Testis (tissue), 3 donors: ENCODE measurements around the gene PRMT7. TPM values are rescaled to one million over a fixed set of nuclear protein-coding genes. Genes with fewer than 3 reads are reported as not detected.

Source experiments
- DNase-seq: peaks from one replicate; pipeline ENCODE4 v3.0.0-alpha.2; 2019
- H3K27ac ChIP-seq, 2 donors: fragments of 200-600 bp; sonication (generic); one replicate each; pipeline ENCODE4 v1.5.1; 2019
- H3K27me3 ChIP-seq: fragments of 200-600 bp; sonication (generic); one replicate; pipeline ENCODE4 v1.5.1; 2019
- H3K36me3 ChIP-seq: fragments of 200-600 bp; sonication (generic); one replicate; pipeline ENCODE4 v1.5.1; 2017; ENCODE audit warnings: low read depth; ENCODE audit errors: missing control alignments
- H3K4me1 ChIP-seq: fragments of 200-600 bp; sonication (generic); one replicate; pipeline ENCODE4 v1.5.1; 2019
- H3K4me3 ChIP-seq, 2 donors: fragments of 200-600 bp; sonication (generic); one replicate each; pipeline ENCODE4 v1.5.1; 2017 to 2019
- H3K9me3 ChIP-seq: fragments of 200-600 bp; sonication (generic); one replicate; pipeline ENCODE4 v1.5.1; 2017
- POLR2A ChIP-seq: fragments of 450-650 bp; IDR thresholded peaks from one replicate; pipeline ENCODE4 v1.6.1; 2017; ENCODE audit warnings: antibody characterized with exemption, mild to moderate bottlenecking, moderate library complexity
- whole genome bisulfite sequencing, 2 donors: methylation state at CpG; one replicate each; pipeline ENCODE4 v1.1.5; 2018; 5-methylcytosine and 5-hydroxymethylcytosine counted together
- intact Hi-C: fragments of 100-400 bp; cut with DNase I; formaldehyde crosslinking; loops from one replicate; pipeline ENCODE4 v1.15.1; 2023; ENCODE audit warnings: low total_unique reads
- polyA plus RNA-seq: library from polyadenylated mRNA; stranded (reverse); fragments of 350-450 nt; fragmentation: Illumina TruSeq; extraction: RNeasy Lipid Tissue Mini Kit (QIAGEN cat#74804); gene quantifications from one replicate; pipeline ENCODE4 v1.2.3, GENCODE V29; 2014; ENCODE audit warnings: low read depth, low replicate concordance; ENCODE audit not compliant: insufficient read depth
- total RNA-seq, 2 donors: library from RNA; depleted of rRNA; stranded (reverse); fragments of >200 nt; gene quantifications; one replicate each; pipeline ENCODE4 v1.2.3, GENCODE V29; 2016
- TF ChIP-seq, protein P1 (sequence below), 3 experiments: fragments of 450-650 bp in 2 of 3; fragments of 200-600 bp in 1 of 3; sonication (generic) in 1 of 3; IDR thresholded peaks; one replicate each; pipeline ENCODE4 v1.5.1; 2016 to 2019; ENCODE audit warnings: antibody characterized with exemption in 3 of 3, mild to moderate bottlenecking in 2 of 3, moderate library complexity in 1 of 3

The PRMT7 gene
- total and polyA plus RNA-seq, 3 donors from 2014 or later: 47.9 to 111 (median 99.3) TPM

- H3K27me3 ChIP-seq: no peaks in the 10 kb centered on the region
- H3K4me3 ChIP-seq: no peak overlapping the region
- H3K9me3 ChIP-seq: no peaks in the 10 kb centered on the region
- intact Hi-C loops: no loop called here
- TF ChIP-seq, protein P1, sequence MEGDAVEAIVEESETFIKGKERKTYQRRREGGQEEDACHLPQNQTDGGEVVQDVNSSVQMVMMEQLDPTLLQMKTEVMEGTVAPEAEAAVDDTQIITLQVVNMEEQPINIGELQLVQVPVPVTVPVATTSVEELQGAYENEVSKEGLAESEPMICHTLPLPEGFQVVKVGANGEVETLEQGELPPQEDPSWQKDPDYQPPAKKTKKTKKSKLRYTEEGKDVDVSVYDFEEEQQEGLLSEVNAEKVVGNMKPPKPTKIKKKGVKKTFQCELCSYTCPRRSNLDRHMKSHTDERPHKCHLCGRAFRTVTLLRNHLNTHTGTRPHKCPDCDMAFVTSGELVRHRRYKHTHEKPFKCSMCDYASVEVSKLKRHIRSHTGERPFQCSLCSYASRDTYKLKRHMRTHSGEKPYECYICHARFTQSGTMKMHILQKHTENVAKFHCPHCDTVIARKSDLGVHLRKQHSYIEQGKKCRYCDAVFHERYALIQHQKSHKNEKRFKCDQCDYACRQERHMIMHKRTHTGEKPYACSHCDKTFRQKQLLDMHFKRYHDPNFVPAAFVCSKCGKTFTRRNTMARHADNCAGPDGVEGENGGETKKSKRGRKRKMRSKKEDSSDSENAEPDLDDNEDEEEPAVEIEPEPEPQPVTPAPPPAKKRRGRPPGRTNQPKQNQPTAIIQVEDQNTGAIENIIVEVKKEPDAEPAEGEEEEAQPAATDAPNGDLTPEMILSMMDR (IDR thresholded peaks at IDR 0.05): no peak
- no peak for TF ChIP-seq POLR2A
- H3K27ac ChIP-seq: no peak overlapping the region
- no peak for DNase-seq
- no peaks in the 10 kb centered on the region for H3K36me3 ChIP-seq
- WGBS, 2 donors: 66 to 90% methylated on average over 3 to 4 of the region's 4 CpGs
- H3K4me1 ChIP-seq: peaks cover 17% of the 10 kb centered on the region
Observed at GRCh38 chr16:68289621-68290329, 21.0 kb upstream of the PRMT7 start.

- H3K27me3 ChIP-seq: no peaks in the 10 kb centered on the region
- 76 to 85% methylated on average over 6 of the region's 6 CpGs for WGBS, 2 donors
- H3K9me3 ChIP-seq: no peaks in the 10 kb centered on the region
- no peak for DNase-seq
- H3K36me3 ChIP-seq: no peaks in the 10 kb centered on the region
- TF ChIP-seq, protein P1 (IDR thresholded peaks at IDR 0.05): no peak
- no peak for TF ChIP-seq POLR2A
- no peak overlapping the region for H3K27ac ChIP-seq
- intact Hi-C loops: no loop called here
- no peak overlapping the region for H3K4me3 ChIP-seq
- H3K4me1 ChIP-seq: peaks cover 11% of the 10 kb centered on the region
Observed at GRCh38 chr16:68290450-68290849, 20.4 kb upstream of the PRMT7 start.

DNA sequence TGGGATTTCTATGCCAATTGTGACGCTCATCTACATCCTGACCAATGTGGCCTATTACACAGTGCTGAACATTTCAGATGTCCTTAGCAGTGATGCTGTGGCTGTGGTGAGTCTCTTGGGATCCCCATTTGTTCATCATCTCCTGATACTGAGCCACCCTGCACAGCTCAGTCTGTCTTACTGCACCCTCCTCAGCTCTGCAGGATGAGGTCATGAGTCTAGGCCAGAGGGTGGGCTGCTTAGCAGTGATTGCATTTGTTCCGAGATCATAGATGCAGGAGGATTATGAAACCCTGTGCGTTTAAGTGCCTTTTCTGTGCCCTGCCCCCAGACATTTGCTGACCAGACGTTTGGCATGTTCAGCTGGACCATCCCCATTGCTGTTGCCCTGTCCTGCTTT is 19.6 kb upstream of the PRMT7 start:
- TF ChIP-seq POLR2A: no peak
- TF ChIP-seq, protein P1 (IDR thresholded peaks at IDR 0.05): no peak
- Histone ChIP-seq H3K9me3 (no peaks in the 10 kb centered on the region), H3K27me3 (no peaks in the 10 kb centered on the region), H3K4me1 (peaks cover 8% of the 10 kb centered on the region), H3K4me3 (no peak overlapping the region), H3K36me3 (no peaks in the 10 kb centered on the region), H3K27ac (no peak overlapping the region)
- no peak for DNase-seq
- intact Hi-C loops: no loop called here
- WGBS, 2 donors: 92 to 97% methylated on average over 3 to 4 of the region's 4 CpGs

DNA sequence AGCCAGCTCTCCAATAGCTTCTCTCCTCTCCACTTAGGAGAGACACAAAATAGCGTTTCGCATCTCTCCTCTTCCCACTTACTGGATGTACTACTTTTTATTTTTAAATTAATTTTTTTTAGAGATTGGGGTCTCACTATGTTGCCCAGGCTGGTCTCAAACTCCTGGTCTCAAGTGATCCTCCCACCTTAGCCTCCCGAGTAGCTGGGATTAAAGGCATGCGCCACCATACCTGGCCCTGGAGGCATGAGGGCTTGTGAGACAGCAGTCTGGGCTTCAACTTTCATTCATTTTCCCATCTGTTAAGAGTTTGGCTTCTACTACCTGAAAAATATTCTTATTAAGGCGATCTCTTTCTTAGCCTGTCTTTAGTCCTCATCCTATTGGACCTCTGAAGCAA is 18.4 kb upstream of the PRMT7 start:
- no peaks in the 10 kb centered on the region for H3K27me3 ChIP-seq
- no peak for DNase-seq
- H3K36me3 ChIP-seq: no peaks in the 10 kb centered on the region
- no peaks in the 10 kb centered on the region for H3K9me3 ChIP-seq
- H3K4me3 ChIP-seq: no peak overlapping the region
- 94 to 99% methylated on average over 5 of the region's 5 CpGs for WGBS, 2 donors
- intact Hi-C loops: no loop called here
- TF ChIP-seq, protein P1 (IDR thresholded peaks at IDR 0.05): no peak
- TF ChIP-seq POLR2A: no peak
- peaks cover 7% of the 10 kb centered on the region for H3K4me1 ChIP-seq
- H3K27ac ChIP-seq: no peak overlapping the region

GRCh38 chr16:68296291-68296690 is 14.5 kb upstream of the PRMT7 start:
- Histone ChIP-seq H3K36me3 (no peaks in the 10 kb centered on the region), H3K4me1 (peaks cover 6% of the 10 kb centered on the region), H3K4me3 (no peak overlapping the region), H3K27me3 (no peaks in the 10 kb centered on the region), H3K9me3 (no peaks in the 10 kb centered on the region), H3K27ac (peak overlapping the region in 1 of 2 donors; percentile 26)
- intact Hi-C loops: no loop called here
- peak; percentile 44 for DNase-seq
- no peak for TF ChIP-seq POLR2A
- TF ChIP-seq, protein P1 (IDR thresholded peaks at IDR 0.05): no peak
- 40 to 53% methylated on average over 12 of the region's 12 CpGs for WGBS, 2 donors
